H1 (cell line): Measurements from ENCODE around the gene HAUS2. TPM values are rescaled to one million over a fixed set of nuclear protein-coding genes. Genes with fewer than 3 reads are reported as not detected.

Source experiments
- EP300 ChIP-seq, 2 experiments: IDR thresholded peaks; 1 replicate in 1 of 2; 2 replicates in 1 of 2; pipeline ENCODE4 v1.6.1; 2011 to 2012; ENCODE audit warnings: low read depth in 2 of 2, low read length in 2 of 2, mild to moderate bottlenecking in 2 of 2, borderline replicate concordance in 1 of 2, inconsistent platforms in 1 of 2, moderate library complexity in 1 of 2
- HDAC6 ChIP-seq: IDR thresholded peaks from one replicate; pipeline ENCODE4 v1.7.1; 2012; ENCODE audit warnings: low read depth, mild to moderate bottlenecking, inconsistent platforms, low read length, moderate library complexity
- KDM1A ChIP-seq: fragments of 200-600, 300-600 bp; sonication (generic); IDR thresholded peaks from 2 replicates; pipeline ENCODE4 v1.7.1; 2016; ENCODE audit warnings: mild to moderate bottlenecking, low read length, borderline replicate concordance
- MAFK ChIP-seq: IDR thresholded peaks from 2 replicates; pipeline ENCODE4 v1.6.1; 2012; ENCODE audit warnings: low read depth, mild to moderate bottlenecking, improper control_type of control experiment, low read length
- RNF2 ChIP-seq: fragments of 200-900, 300-1000 bp; sonication (generic); IDR thresholded peaks from 2 replicates; pipeline ENCODE4 v1.7.1; 2016; ENCODE audit warnings: borderline replicate concordance, low read depth, mild to moderate bottlenecking, antibody characterized with exemption, low read length; ENCODE audit not compliant: poor library complexity, severe bottlenecking; ENCODE audit errors: missing control alignments
- TBP ChIP-seq: IDR thresholded peaks from 2 replicates; pipeline ENCODE4 v1.6.1; 2011; ENCODE audit warnings: low read depth, low read length, improper control_type of control experiment
- ZNF274 ChIP-seq: IDR thresholded peaks from 2 replicates; pipeline ENCODE4 v1.7.0; 2012; ENCODE audit warnings: low read length, borderline replicate concordance; ENCODE audit errors: extremely low read depth
- polyA plus RNA-seq, 7 experiments: library from polyadenylated mRNA; depleted of rRNA in 3 of 7; stranded (reverse) in 5 of 7; unstranded in 2 of 7; fragments of >200 nt in 5 of 7; fragments of 200-250 nt in 2 of 7; gene quantifications; 1 replicate in 5 of 7; 2 replicates in 1 of 7; 4 replicates in 1 of 7; pipeline versions ENCODE4 v1.2.1 to v1.2.3, GENCODE V29; 2011 to 2013; ENCODE audit warnings: missing spikeins in 2 of 7, mixed read lengths in 2 of 7
- total RNA-seq: library from RNA; stranded (reverse); fragmentation: NEBNext Ultra II Directional; extraction: Animal tissue kit (Norgen Biotek cat#: 25700); gene quantifications from 2 replicates; pipeline ENCODE4 v1.2.1, GENCODE V29; 2021
- TF ChIP-seq, protein P1 (sequence below), 3 experiments: IDR thresholded peaks; 1 replicate in 2 of 3; 2 replicates in 1 of 3; pipeline versions ENCODE4 v1.5.1 to v1.6.1; 2011; ENCODE audit warnings: low read length in 3 of 3, mild to moderate bottlenecking in 3 of 3, inconsistent platforms in 2 of 3, low read depth in 1 of 3, moderate library complexity in 1 of 3; ENCODE audit not compliant: insufficient read depth in 1 of 3; ENCODE audit errors: control extremely low read depth in 1 of 3

Gene HAUS2
- total and polyA plus RNA-seq, 2 of the 8 experiments (the other 6 are each of a cell fraction or from before 2014, with no cell fraction given), result 12.1 to 33.5 TPM

DNA sequence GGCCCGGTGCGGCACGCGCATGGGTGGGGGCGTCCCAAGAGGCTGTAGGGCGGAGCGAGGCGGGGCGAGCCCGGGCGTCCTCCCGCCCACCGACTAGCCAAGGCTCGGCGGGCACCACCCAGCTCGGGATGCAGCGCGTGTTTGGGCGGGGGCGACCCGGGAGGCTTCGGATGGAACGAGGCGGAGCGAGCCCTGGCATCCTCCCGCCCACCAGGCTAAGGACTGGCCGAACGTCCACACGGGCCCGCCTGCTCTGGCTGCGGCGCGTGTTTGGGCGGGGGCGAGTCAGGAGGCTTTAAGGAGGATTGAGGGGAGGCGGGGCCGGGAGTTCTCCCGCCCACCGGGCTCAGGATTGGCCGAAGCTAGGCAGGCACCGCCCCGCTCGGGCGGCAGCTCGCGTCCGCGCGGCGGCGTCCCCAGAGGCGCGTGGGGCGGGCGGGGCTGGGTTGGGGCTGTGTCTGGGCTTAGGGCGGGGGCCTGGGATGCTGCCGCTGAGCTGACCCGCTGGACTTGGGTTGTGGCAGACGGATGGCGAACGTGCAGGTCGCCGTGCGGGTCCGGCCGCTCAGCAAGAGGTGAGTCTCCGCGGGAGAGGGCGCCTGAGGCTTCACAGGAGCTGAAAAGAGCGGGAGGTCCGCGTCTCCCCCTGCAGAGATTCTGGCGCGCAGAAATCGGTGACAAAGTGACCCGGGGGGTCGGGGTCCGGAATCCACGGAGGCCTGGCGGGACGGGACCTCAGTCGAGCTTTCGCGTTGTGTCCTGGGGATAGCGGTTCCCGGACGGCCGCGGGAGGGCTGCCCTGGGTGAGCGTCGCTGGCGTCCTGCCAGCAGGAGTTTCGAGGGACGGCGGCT lies 26.8 kb downstream of the HAUS2 start, which contains the start of gene STARD9 (continued):
- TF ChIP-seq, protein P1, sequence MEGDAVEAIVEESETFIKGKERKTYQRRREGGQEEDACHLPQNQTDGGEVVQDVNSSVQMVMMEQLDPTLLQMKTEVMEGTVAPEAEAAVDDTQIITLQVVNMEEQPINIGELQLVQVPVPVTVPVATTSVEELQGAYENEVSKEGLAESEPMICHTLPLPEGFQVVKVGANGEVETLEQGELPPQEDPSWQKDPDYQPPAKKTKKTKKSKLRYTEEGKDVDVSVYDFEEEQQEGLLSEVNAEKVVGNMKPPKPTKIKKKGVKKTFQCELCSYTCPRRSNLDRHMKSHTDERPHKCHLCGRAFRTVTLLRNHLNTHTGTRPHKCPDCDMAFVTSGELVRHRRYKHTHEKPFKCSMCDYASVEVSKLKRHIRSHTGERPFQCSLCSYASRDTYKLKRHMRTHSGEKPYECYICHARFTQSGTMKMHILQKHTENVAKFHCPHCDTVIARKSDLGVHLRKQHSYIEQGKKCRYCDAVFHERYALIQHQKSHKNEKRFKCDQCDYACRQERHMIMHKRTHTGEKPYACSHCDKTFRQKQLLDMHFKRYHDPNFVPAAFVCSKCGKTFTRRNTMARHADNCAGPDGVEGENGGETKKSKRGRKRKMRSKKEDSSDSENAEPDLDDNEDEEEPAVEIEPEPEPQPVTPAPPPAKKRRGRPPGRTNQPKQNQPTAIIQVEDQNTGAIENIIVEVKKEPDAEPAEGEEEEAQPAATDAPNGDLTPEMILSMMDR (IDR thresholded peaks at IDR 0.05; ENCODE audit: control extremely low read depth in 1 of 3, insufficient read depth in 1 of 3, low read depth in 1 of 3, low read length in 3 of 3), result no peak
- no peak for TF ChIP-seq RNF2
- TF ChIP-seq KDM1A, result no peak
- TF ChIP-seq EP300 (IDR thresholded peaks at IDR 0.05; ENCODE audit: borderline replicate concordance in 1 of 2, low read depth in 2 of 2, low read length in 2 of 2), result no peak
- TF ChIP-seq TBP, result peak; percentile 77
- no peak for TF ChIP-seq ZNF274
- TF ChIP-seq MAFK, result no peak
- TF ChIP-seq HDAC6, result no peak
